ENCODE measurements around the gene REEP1. TPM values are rescaled to one million over a fixed set of nuclear protein-coding genes. Genes with fewer than 3 reads are reported as not detected.
A peak's percentile ranks its signal among the peaks of the same experiment; 100 is the strongest.

Gene REEP1
- total and polyA plus RNA-seq, 7 donors = 0.23 to 98.0 (median 44.9) TPM

DNA sequence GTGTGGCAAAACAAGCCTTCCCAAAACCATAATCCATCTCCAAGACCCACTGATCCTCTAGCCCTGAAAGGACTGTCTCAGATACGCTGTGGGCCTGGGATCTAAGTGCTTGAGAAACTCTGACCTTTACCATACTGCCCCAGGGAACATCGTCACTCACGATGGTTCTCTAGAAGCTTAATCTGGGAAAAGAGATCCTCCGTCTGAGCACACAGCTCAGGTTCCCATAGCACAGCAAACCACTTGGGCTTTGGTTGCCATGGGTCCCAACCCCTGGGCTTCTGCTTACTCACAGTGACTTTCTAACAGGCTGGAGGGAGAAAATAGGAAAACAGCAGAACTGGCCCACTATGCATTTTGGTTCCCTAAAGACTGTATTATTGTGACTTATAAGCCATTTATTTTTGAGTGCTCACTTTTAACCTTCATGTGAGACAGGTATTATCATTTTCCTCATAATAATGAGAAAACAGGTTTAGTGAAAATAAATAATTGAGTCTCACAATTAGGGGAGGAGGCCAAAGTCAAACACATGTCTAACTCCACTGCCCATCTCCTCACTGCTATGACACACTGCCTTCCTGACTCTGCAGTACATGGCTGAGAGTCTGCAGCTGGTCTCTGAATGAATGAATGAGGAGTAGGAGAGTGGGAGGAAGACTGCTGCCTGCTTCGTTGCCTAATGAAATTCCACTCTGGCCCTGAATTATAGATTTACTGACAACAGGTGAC lies 46.7 kb downstream of the REEP1 start:
- intact Hi-C loops (cut with DNase I) = no loop called here
- Histone ChIP-seq H3K27ac (peak overlapping the region in 2 of 4 donors; percentile 21 to 34), H3K36me3 (no peaks in the 10 kb centered on the region), H3K4me1 (peaks cover 0 to 40% (median 33%) of the 10 kb centered on the region in 4 donors), H3K4me3 (no peak overlapping the region), H3K9me3 (no peaks in the 10 kb centered on the region), H3K27me3 (no peaks in the 10 kb centered on the region)
- no peak for TF ChIP-seq POLR2AphosphoS5 (IDR thresholded peaks at IDR 0.05)
- no peak for TF ChIP-seq POLR2A (IDR thresholded peaks at IDR 0.05)
- TF ChIP-seq EP300 (IDR thresholded peaks at IDR 0.05) = no peak
- no peak for TF ChIP-seq CTCF (IDR thresholded peaks at IDR 0.05)
- no peak for DNase-seq
- WGBS, 2 donors = 83 to 85% methylated on average over 5 of the region's 5 CpGs

DNA sequence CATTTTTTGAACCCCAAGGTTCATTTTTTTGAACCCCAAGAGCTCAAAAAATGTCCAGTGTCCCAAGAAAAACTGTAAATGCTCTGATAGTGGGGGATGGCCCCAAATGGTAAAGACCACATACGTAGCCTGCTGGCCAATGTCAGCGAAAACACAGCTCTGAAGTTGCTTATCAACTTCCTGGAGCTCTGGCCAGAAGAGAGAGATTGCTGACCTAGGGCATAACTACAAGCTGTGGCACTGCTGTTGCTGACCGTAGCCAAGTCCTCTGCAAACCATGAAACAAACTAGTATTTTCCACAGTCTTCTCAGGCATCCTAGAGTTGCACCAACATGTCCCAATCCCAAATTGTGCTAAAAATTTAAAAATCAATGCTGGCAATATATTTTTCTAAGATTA lies 50.9 kb downstream of the REEP1 start:
- TF ChIP-seq POLR2A (IDR thresholded peaks at IDR 0.05) (no peak), EP300 (IDR thresholded peaks at IDR 0.05) (no peak), CTCF (IDR thresholded peaks at IDR 0.05) (no peak), POLR2AphosphoS5 (IDR thresholded peaks at IDR 0.05) (no peak)
- intact Hi-C loops (cut with DNase I) = no loop called here
- 71 to 87% methylated on average over 3 of the region's 3 CpGs for WGBS, 2 donors

GRCh38 chr2:86285981-86286380 lies 51.4 kb downstream of the REEP1 start:
- no peak for DNase-seq

More for the DNA sequence above, 50.9 kb downstream of the REEP1 start:
- DNase-seq = no peak
- Histone ChIP-seq H3K27me3 (no peaks in the 10 kb centered on the region), H3K4me3 (no peak overlapping the region), H3K9me3 (no peaks in the 10 kb centered on the region), H3K27ac (no peak overlapping the region), H3K36me3 (no peaks in the 10 kb centered on the region), H3K4me1 (peaks cover 0 to 51% (median 40%) of the 10 kb centered on the region in 4 donors)

GRCh38 chr2:86285571-86285970 lies 51.9 kb downstream of the REEP1 start:
- Histone ChIP-seq H3K36me3 (no peaks in the 10 kb centered on the region), H3K9me3 (no peaks in the 10 kb centered on the region), H3K4me3 (no peak overlapping the region), H3K27me3 (no peaks in the 10 kb centered on the region), H3K27ac (no peak overlapping the region), H3K4me1 (peaks cover 0 to 55% (median 43%) of the 10 kb centered on the region in 4 donors)
- TF ChIP-seq CTCF (IDR thresholded peaks at IDR 0.05) (no peak), POLR2AphosphoS5 (IDR thresholded peaks at IDR 0.05) (no peak)
- 79 to 81% methylated on average over 3 of the region's 3 CpGs for WGBS, 2 donors
- no peak for DNase-seq
- intact Hi-C loops (cut with DNase I) = no loop called here

More at GRCh38 chr2:86285981-86286380, 51.4 kb downstream of the REEP1 start:
- H3K36me3 ChIP-seq = no peaks in the 10 kb centered on the region
- no peak overlapping the region for H3K27ac ChIP-seq
- H3K27me3 ChIP-seq = no peaks in the 10 kb centered on the region
- H3K9me3 ChIP-seq = no peaks in the 10 kb centered on the region
- 89 to 91% methylated on average over 7 of the region's 7 CpGs for WGBS, 2 donors
- peaks cover 0 to 51% (median 40%) of the 10 kb centered on the region in 4 donors for H3K4me1 ChIP-seq
- H3K4me3 ChIP-seq = no peak overlapping the region
- intact Hi-C loops (cut with DNase I) = no loop called here
- TF ChIP-seq POLR2A (IDR thresholded peaks at IDR 0.05) = no peak
- no peak for TF ChIP-seq EP300 (IDR thresholded peaks at IDR 0.05)
- no peak for TF ChIP-seq POLR2AphosphoS5 (IDR thresholded peaks at IDR 0.05)
- TF ChIP-seq CTCF (IDR thresholded peaks at IDR 0.05) = no peak
